ENCODE measurements around the gene G6PD. TPM values are rescaled to one million over a fixed set of nuclear protein-coding genes. Genes with fewer than 3 reads are reported as not detected.
"Not testable (repeated sequence)": the region's sequence is repeated elsewhere in the genome, so short reads cannot be mapped to it uniquely, and the experiment has no call there.

Gene G6PD
- total RNA-seq, 1 donor from 2014 or later: 75.0 TPM

DNA sequence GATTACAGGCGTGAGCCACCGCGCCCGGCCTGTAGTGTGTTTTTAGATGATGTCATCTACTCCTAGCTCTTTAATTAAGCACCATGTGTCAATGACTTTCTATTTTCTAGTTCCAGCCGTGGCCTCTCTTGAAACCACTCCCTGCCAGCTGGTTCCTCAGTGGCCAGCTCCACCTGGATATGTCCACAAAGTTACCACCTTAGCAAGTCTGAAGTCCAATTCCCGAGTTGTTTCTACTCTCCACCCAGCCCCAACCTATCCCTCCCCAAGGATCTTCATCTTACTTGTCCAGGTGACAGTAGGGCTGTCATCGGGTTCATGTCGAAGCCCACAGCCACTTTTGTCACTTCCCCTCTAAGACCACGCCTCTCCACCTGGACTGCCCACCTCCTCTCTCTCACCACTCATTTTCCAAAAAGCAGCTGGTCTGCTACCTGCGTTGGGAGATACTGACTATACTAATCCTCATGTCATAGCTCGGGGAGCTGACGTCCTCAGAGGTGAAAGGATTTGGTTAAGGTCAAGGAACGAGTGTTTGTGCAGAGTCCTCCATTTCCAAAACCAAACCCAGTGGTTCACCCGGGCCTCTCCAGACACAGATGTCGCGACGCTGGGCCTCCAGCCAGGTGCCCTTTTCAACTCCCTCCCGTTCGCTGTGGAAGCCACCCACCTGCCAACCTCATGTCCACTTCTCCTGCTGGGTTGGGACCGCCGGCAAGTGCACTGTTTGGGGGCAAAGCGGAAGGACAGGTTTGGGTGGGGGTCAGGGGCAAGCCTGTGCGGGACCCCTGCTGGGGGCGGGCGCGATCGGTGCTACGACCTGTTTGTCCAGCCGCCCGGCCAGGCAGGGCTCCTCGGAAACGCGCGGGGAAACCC lies 31.3 kb downstream of the G6PD start:
- peak; percentile 76 for DNase-seq
- Mint-ChIP-seq H3K4me3 (peak overlapping the region; percentile 90), H3K36me3 (ENCODE audit: low read depth) (peaks cover 15% of the 10 kb centered on the region), H3K9me3 (no peaks in the 10 kb centered on the region), H3K4me1 (peaks cover 24% of the 10 kb centered on the region), H3K27ac (peak overlapping the region; percentile 89), H3K27me3 (no peaks in the 10 kb centered on the region)
- intact Hi-C loops (cut with micrococcal nuclease): loop anchor here (10.0 kb wide), 1 partner anchor 141 kb away; the partner anchor contains the start of genes EMD and FLNA

DNA sequence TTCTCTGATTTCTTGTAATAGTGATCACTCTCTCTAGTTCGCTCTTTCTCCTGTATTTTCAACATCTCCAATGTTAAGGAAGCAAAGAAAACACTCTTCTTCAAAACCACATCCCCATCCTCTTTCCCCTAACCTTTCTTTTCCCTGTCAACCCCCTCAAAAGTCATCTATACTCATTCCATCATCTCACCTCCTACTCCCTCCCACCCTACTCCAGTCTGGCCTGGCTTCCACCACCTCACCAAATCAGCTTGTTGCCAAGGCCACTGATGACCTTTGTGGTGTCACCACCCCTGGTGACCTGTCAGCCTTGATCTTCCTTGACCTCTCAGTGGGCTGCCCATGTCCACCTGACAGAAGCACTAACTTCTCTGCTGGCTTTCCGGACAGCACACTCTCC lies 32.9 kb downstream of the G6PD start:
- H3K27me3 Mint-ChIP-seq: no peaks in the 10 kb centered on the region
- peaks cover 26% of the 10 kb centered on the region for H3K36me3 Mint-ChIP-seq (ENCODE audit: low read depth)
- peak overlapping the region; percentile 50 for H3K4me3 Mint-ChIP-seq
- intact Hi-C loops (cut with micrococcal nuclease): loop anchor here (10.0 kb wide), 1 partner anchor 139 kb away; the partner anchor contains the start of genes EMD and FLNA
- no peaks in the 10 kb centered on the region for H3K9me3 Mint-ChIP-seq
- H3K4me1 Mint-ChIP-seq: peaks cover 25% of the 10 kb centered on the region
- DNase-seq: no peak
- H3K27ac Mint-ChIP-seq: peak overlapping the region; percentile 82

GRCh38 chrX:154512879-154513553 lies 33.6 kb downstream of the G6PD start:
- Mint-ChIP-seq H3K27me3 (no peaks in the 10 kb centered on the region), H3K9me3 (no peaks in the 10 kb centered on the region), H3K4me1 (peaks cover 25% of the 10 kb centered on the region), H3K27ac (no peak overlapping the region), H3K36me3 (ENCODE audit: low read depth) (peaks cover 30% of the 10 kb centered on the region), H3K4me3 (no peak overlapping the region)
- DNase-seq: no peak
- intact Hi-C loops (cut with micrococcal nuclease): loop anchor here (10.0 kb wide), 1 partner anchor 138 kb away; the partner anchor contains the start of genes EMD and FLNA

- intact Hi-C loops (cut with micrococcal nuclease): loop anchor here (10.0 kb wide), 1 partner anchor 137 kb away; the partner anchor contains the start of genes EMD and FLNA
- no peaks in the 10 kb centered on the region for H3K27me3 Mint-ChIP-seq
- no peak for DNase-seq
- H3K4me1 Mint-ChIP-seq: peaks cover 25% of the 10 kb centered on the region
- peaks cover 33% of the 10 kb centered on the region for H3K36me3 Mint-ChIP-seq (ENCODE audit: low read depth)
- H3K27ac Mint-ChIP-seq: peak overlapping the region; percentile 70
- H3K9me3 Mint-ChIP-seq: no peaks in the 10 kb centered on the region
- no peak overlapping the region for H3K4me3 Mint-ChIP-seq
Measured at GRCh38 chrX:154511761-154512160, 34.9 kb downstream of the G6PD start.

GRCh38 chrX:154509455-154509854 lies 37.2 kb downstream of the G6PD start:
- no peaks in the 10 kb centered on the region for H3K9me3 Mint-ChIP-seq
- intact Hi-C loops (cut with micrococcal nuclease): no loop called here
- peaks cover 16% of the 10 kb centered on the region for H3K4me1 Mint-ChIP-seq

GRCh38 chrX:154508384-154508745 lies 38.3 kb downstream of the G6PD start:
- no peak overlapping the region for H3K27ac Mint-ChIP-seq
- peaks cover 9% of the 10 kb centered on the region for H3K4me1 Mint-ChIP-seq
- intact Hi-C loops (cut with micrococcal nuclease): no loop called here
- DNase-seq: no peak
- H3K27me3 Mint-ChIP-seq: no peaks in the 10 kb centered on the region
- no peaks in the 10 kb centered on the region for H3K9me3 Mint-ChIP-seq
- no peak overlapping the region for H3K4me3 Mint-ChIP-seq
- peaks cover 27% of the 10 kb centered on the region for H3K36me3 Mint-ChIP-seq (ENCODE audit: low read depth)

More at GRCh38 chrX:154509455-154509854, 37.2 kb downstream of the G6PD start:
- Mint-ChIP-seq H3K36me3 (ENCODE audit: low read depth) (peaks cover 32% of the 10 kb centered on the region), H3K27me3 (no peaks in the 10 kb centered on the region), H3K27ac (no peak overlapping the region), H3K4me3 (no peak overlapping the region)
- DNase-seq: no peak

- Mint-ChIP-seq H3K9me3 (no peaks in the 10 kb centered on the region), H3K4me1 (peaks cover 9% of the 10 kb centered on the region), H3K36me3 (ENCODE audit: low read depth) (peaks cover 27% of the 10 kb centered on the region), H3K4me3 (no peak overlapping the region), H3K27ac (no peak overlapping the region), H3K27me3 (no peaks in the 10 kb centered on the region)
- DNase-seq: no peak
- intact Hi-C loops (cut with micrococcal nuclease): no loop called here
Measured at GRCh38 chrX:154507673-154508383, 38.8 kb downstream of the G6PD start.

GRCh38 chrX:154506483-154507332 lies 39.9 kb downstream of the G6PD start:
- Mint-ChIP-seq H3K4me3 (no peak overlapping the region), H3K9me3 (no peaks in the 10 kb centered on the region), H3K36me3 (ENCODE audit: low read depth) (peaks cover 23% of the 10 kb centered on the region), H3K27ac (no peak overlapping the region), H3K4me1 (peaks cover 6% of the 10 kb centered on the region), H3K27me3 (no peaks in the 10 kb centered on the region)
- intact Hi-C loops (cut with micrococcal nuclease): no loop called here
- DNase-seq: no peak

DNA sequence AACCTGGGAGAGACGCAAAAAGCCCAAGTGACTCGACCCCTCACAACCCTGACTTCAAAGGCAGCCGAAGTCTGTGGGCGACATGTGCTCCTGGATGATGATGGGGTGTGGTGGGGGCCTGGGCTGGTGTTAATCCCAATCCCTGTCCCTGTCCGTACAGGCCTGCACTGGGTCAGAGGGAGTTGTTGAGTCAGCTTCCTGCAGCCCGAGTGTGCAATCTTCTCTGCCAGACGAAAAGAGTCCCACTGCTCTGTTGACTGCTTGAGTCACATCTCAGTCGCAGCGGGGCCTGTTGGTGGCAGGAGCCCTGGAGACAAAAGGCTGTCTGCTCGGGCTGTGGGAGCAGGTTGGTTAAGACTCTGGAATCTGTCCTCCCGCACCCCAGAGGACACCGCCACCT lies 40.9 kb downstream of the G6PD start:
- H3K27me3 Mint-ChIP-seq: no peaks in the 10 kb centered on the region
- no peaks in the 10 kb centered on the region for H3K9me3 Mint-ChIP-seq
- DNase-seq: no peak
- H3K4me3 Mint-ChIP-seq: no peak overlapping the region
- H3K27ac Mint-ChIP-seq: no peak overlapping the region
- peaks cover 1% of the 10 kb centered on the region for H3K4me1 Mint-ChIP-seq
- H3K36me3 Mint-ChIP-seq (ENCODE audit: low read depth): peaks cover 21% of the 10 kb centered on the region
- intact Hi-C loops (cut with micrococcal nuclease): no loop called here

DNA sequence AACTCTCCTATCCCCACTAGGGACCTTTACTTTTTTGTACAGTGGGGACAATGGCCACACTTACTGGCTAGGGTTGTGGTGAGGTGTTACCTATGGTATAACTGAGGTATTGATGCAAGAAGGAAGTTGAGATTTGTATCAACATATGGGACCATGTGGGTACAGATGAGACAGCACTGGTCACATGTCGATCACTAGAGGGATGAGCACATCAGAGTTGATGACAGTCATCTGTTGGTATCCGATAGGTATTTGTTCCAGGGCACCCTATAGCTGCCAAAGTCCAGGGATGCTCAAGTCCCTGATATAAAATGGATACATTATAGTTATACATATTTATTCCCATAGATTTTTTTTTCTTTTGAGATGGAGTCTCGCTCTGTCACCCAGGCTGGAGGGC lies 43.7 kb downstream of the G6PD start:
- H3K4me1 Mint-ChIP-seq: no peaks in the 10 kb centered on the region
- no peak for DNase-seq
- no peaks in the 10 kb centered on the region for H3K9me3 Mint-ChIP-seq
- no peak overlapping the region for H3K4me3 Mint-ChIP-seq
- H3K36me3 Mint-ChIP-seq (ENCODE audit: low read depth): peaks cover 6% of the 10 kb centered on the region
- H3K27me3 Mint-ChIP-seq: no peaks in the 10 kb centered on the region
- intact Hi-C loops (cut with micrococcal nuclease): no loop called here
- H3K27ac Mint-ChIP-seq: no peak overlapping the region

DNA sequence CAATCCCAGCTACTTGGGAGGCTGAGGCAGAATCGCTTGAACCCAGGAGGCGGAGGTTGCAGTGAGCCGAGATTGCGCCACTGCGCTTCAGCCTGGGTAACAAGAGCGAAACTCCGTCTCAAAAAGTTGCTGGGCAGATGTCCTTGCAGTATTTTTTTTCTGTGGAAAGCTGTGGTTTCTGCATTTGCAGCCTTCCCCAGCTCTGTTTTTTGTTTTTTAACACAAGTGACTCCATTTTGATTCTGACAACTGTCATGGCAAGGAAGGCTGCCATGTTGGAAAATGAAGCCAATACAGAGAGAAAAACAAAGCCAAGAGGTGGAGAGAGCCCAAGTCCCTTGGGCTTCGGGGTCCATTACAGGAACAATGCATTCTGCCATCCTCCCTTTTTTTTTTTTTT lies 44.5 kb downstream of the G6PD start:
- no peak for DNase-seq
- Mint-ChIP-seq H3K27ac (no peak overlapping the region), H3K9me3 (no peaks in the 10 kb centered on the region), H3K4me1 (no peaks in the 10 kb centered on the region), H3K27me3 (no peaks in the 10 kb centered on the region), H3K4me3 (no peak overlapping the region), H3K36me3 (ENCODE audit: low read depth) (peaks cover 4% of the 10 kb centered on the region)
- intact Hi-C loops (cut with micrococcal nuclease): no loop called here

DNA sequence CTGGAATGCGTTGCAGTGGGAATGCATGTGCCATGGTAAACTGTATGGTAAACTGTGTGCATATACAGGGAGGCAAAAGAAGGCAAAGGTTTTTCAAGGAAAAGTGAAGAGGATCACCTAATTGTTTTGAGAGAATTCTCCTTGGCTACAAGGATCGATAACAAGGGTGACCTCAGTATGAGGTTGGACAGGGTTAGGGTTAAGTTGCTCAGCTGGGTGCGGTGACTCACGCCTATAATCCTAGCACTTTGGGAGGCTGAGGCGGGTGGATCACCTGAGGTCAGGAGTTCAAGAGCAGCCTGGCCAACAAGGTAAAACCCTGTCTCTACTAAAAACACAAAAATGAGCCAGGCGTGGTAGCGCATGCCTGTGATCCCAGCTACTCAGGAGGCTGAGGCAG lies 45.2 kb downstream of the G6PD start:
- H3K27ac Mint-ChIP-seq; H3K27me3 Mint-ChIP-seq; H3K4me3 Mint-ChIP-seq; intact Hi-C loops (cut with micrococcal nuclease); H3K9me3 Mint-ChIP-seq; DNase-seq; H3K4me1 Mint-ChIP-seq; H3K36me3 Mint-ChIP-seq (ENCODE audit: low read depth): not testable (repeated sequence)

- H3K27me3 Mint-ChIP-seq; H3K36me3 Mint-ChIP-seq (ENCODE audit: low read depth); DNase-seq; H3K4me1 Mint-ChIP-seq; intact Hi-C loops (cut with micrococcal nuclease); H3K9me3 Mint-ChIP-seq; H3K4me3 Mint-ChIP-seq; H3K27ac Mint-ChIP-seq: not testable (repeated sequence)
Measured at GRCh38 chrX:154496591-154497137, 50.0 kb downstream of the G6PD start.
